ENCODE data around the gene SPX. TPM values are rescaled to one million over a fixed set of nuclear protein-coding genes. Genes with fewer than 3 reads are reported as not detected.

Gene SPX
- total and polyA plus RNA-seq, 7 donors: 0.35 to 0.99 (median 0.68) TPM; not detected in 2

GRCh38 chr12:21539797-21540196 is 13.7 kb downstream of the SPX start:
- no peaks in the 10 kb centered on the region for H3K36me3 ChIP-seq
- no peaks in the 10 kb centered on the region for H3K27me3 ChIP-seq
- H3K4me1 ChIP-seq: no peaks in the 10 kb centered on the region
- TF ChIP-seq POLR2AphosphoS5 (IDR thresholded peaks at IDR 0.05) (no peak), CTCF (IDR thresholded peaks at IDR 0.05) (no peak), POLR2A (IDR thresholded peaks at IDR 0.05) (no peak), EP300 (IDR thresholded peaks at IDR 0.05) (no peak)
- no peak for DNase-seq
- H3K9me3 ChIP-seq: no peaks in the 10 kb centered on the region
- no peak overlapping the region for H3K4me3 ChIP-seq
- intact Hi-C loops (cut with DNase I): no loop called here
- no peak overlapping the region for H3K27ac ChIP-seq

- no peaks in the 10 kb centered on the region for H3K4me1 ChIP-seq
- H3K36me3 ChIP-seq: no peaks in the 10 kb centered on the region
- intact Hi-C loops (cut with DNase I): no loop called here
- DNase-seq: no peak
- TF ChIP-seq EP300 (IDR thresholded peaks at IDR 0.05) (no peak), POLR2A (IDR thresholded peaks at IDR 0.05) (no peak), CTCF (IDR thresholded peaks at IDR 0.05) (no peak), POLR2AphosphoS5 (IDR thresholded peaks at IDR 0.05) (no peak)
- no peak overlapping the region for H3K4me3 ChIP-seq
- no peaks in the 10 kb centered on the region for H3K27me3 ChIP-seq
- WGBS, 2 donors: 78 to 85% methylated on average over 6 of the region's 6 CpGs
- H3K9me3 ChIP-seq: no peaks in the 10 kb centered on the region
- H3K27ac ChIP-seq: no peak overlapping the region
Measured at GRCh38 chr12:21541773-21542172, 15.7 kb downstream of the SPX start.

- WGBS, 2 donors: 46 to 75% methylated on average over 5 of the region's 5 CpGs
- no peaks in the 10 kb centered on the region for H3K36me3 ChIP-seq
- TF ChIP-seq CTCF (IDR thresholded peaks at IDR 0.05) (no peak), POLR2A (IDR thresholded peaks at IDR 0.05) (no peak), EP300 (IDR thresholded peaks at IDR 0.05) (no peak), POLR2AphosphoS5 (IDR thresholded peaks at IDR 0.05) (no peak)
- intact Hi-C loops (cut with DNase I): no loop called here
- no peak overlapping the region for H3K27ac ChIP-seq
- H3K4me3 ChIP-seq: no peak overlapping the region
- no peaks in the 10 kb centered on the region for H3K4me1 ChIP-seq
- H3K9me3 ChIP-seq: no peaks in the 10 kb centered on the region
- H3K27me3 ChIP-seq: no peaks in the 10 kb centered on the region
- no peak for DNase-seq
Measured at GRCh38 chr12:21542403-21542802, 16.3 kb downstream of the SPX start.

- H3K9me3 ChIP-seq: no peaks in the 10 kb centered on the region
- no peaks in the 10 kb centered on the region for H3K4me1 ChIP-seq
- TF ChIP-seq CTCF (IDR thresholded peaks at IDR 0.05) (no peak), POLR2AphosphoS5 (IDR thresholded peaks at IDR 0.05) (no peak), EP300 (IDR thresholded peaks at IDR 0.05) (no peak), POLR2A (IDR thresholded peaks at IDR 0.05) (no peak)
- intact Hi-C loops (cut with DNase I): no loop called here
- no peaks in the 10 kb centered on the region for H3K27me3 ChIP-seq
- no peak overlapping the region for H3K4me3 ChIP-seq
- H3K27ac ChIP-seq: no peak overlapping the region
- no peak for DNase-seq
- H3K36me3 ChIP-seq: no peaks in the 10 kb centered on the region
Measured at GRCh38 chr12:21543151-21543550, 17.1 kb downstream of the SPX start.

GRCh38 chr12:21545557-21545956 is 19.5 kb downstream of the SPX start:
- H3K27ac ChIP-seq: no peak overlapping the region
- TF ChIP-seq POLR2AphosphoS5 (IDR thresholded peaks at IDR 0.05) (no peak), EP300 (IDR thresholded peaks at IDR 0.05) (no peak), POLR2A (IDR thresholded peaks at IDR 0.05) (no peak), CTCF (IDR thresholded peaks at IDR 0.05) (no peak)
- H3K36me3 ChIP-seq: no peaks in the 10 kb centered on the region
- WGBS, 2 donors: 90 to 91% methylated on average over 2 of the region's 2 CpGs
- H3K4me3 ChIP-seq: no peak overlapping the region
- H3K9me3 ChIP-seq: no peaks in the 10 kb centered on the region
- H3K4me1 ChIP-seq: no peaks in the 10 kb centered on the region
- DNase-seq: no peak
- intact Hi-C loops (cut with DNase I): no loop called here
- no peaks in the 10 kb centered on the region for H3K27me3 ChIP-seq
